Measurements from ENCODE around the gene TMEM176B.

GRCh38 chr7:150784954-150785353 is 15.2 kb downstream of the TMEM176B start:
- TF ChIP-seq CTCF (IDR thresholded peaks at IDR 0.05) (no peak), POLR2A (IDR thresholded peaks at IDR 0.05) (no peak)

Data from lower leg skin (tissue), 3 donors.